Renal pelvis (tissue), 4 donors: Measurements from ENCODE around the gene MLLT11. TPM values are rescaled to one million over a fixed set of nuclear protein-coding genes. Genes with fewer than 3 reads are reported as not detected.
A peak's percentile ranks its signal among the peaks of the same experiment; 100 is the strongest.
"Not testable (repeated sequence)": the region's sequence is repeated elsewhere in the genome, so short reads cannot be mapped to it uniquely, and the experiment has no call there.

ENCODE experiments used
- DNase-seq: peaks from one replicate; pipeline ENCODE4 v3.0.0-alpha.2; 2013
- polyA plus RNA-seq, 3 donors: library from polyadenylated mRNA; unstranded; fragments of 120-200 nt; gene quantifications; one replicate each; pipeline ENCODE4 v1.2.1, GENCODE V29; 2013; ENCODE audit not compliant: insufficient read length in 3 of 3

MLLT11 gene
- polyA plus RNA-seq, 3 donors: 23.9 to 24.4 (median 23.9) TPM

- no peak for DNase-seq
Observed at GRCh38 chr1:151050051-151050688, 10.0 kb upstream of the MLLT11 start.

- no peak for DNase-seq
Observed at GRCh38 chr1:151051356-151052009, 8.7 kb upstream of the MLLT11 start.

GRCh38 chr1:151054971-151055547 lies 5.1 kb upstream of the MLLT11 start:
- DNase-seq: no peak

DNA sequence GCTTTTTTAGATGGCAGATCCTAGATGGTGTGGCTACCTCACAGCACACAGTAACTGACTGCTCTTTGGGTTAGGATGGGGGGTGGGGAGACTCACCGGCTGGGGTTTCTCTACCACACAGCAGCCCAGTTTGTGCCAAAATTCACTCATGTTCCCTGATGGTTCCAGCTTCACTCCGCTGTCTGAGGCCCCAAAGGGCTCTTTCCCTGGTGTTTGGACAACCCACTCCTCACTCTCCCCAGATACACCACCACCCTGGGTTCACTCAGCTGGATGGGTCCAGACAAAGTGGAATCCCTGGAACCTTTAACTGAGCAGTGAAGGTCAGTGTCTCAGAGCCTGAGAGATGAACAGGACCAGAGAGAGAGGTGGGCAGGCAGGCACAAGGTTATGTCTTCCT lies 4.6 kb upstream of the MLLT11 start:
- DNase-seq: no peak

DNA sequence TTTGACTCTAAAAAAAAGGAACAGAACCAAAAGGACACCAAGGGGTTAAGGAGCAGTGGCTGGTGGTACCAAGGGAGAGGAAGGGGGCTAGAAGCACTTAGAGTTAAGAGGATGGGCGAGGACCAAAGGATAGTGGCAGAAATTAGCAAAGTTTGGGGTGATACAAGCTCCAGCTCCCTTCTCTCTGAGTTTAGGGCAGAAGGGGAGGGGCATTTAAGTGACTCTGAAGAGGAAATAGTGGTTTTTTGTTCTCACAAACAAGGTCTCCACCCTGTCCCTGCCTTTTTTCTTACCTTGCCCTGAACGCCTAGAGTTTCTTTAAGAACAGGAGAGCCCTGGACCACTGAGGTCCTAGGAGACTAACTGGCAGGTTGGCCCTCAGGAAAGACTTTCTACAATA lies 4.0 kb upstream of the MLLT11 start:
- DNase-seq: no peak

DNA sequence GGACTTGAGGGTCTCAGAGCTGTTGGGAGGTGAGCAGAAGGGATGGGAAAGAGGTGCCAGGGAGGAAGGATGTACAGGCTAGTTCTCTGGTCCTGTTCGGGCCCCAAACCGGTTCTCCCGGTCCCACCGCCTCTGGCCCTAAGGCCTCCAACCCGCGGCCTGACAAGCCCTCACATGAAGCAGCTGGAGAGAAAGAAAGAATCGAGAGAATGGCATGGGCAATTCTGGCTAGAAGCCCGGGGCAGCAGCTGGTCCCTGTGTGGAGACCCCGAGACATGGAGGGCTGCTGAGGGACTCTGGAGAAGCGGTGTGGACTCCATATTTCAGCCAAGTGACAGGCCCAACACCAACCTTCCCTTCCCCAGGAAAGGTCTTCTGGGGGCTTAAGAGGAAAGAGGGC lies 1.5 kb upstream of the MLLT11 start:
- DNase-seq: peak; percentile 66

DNA sequence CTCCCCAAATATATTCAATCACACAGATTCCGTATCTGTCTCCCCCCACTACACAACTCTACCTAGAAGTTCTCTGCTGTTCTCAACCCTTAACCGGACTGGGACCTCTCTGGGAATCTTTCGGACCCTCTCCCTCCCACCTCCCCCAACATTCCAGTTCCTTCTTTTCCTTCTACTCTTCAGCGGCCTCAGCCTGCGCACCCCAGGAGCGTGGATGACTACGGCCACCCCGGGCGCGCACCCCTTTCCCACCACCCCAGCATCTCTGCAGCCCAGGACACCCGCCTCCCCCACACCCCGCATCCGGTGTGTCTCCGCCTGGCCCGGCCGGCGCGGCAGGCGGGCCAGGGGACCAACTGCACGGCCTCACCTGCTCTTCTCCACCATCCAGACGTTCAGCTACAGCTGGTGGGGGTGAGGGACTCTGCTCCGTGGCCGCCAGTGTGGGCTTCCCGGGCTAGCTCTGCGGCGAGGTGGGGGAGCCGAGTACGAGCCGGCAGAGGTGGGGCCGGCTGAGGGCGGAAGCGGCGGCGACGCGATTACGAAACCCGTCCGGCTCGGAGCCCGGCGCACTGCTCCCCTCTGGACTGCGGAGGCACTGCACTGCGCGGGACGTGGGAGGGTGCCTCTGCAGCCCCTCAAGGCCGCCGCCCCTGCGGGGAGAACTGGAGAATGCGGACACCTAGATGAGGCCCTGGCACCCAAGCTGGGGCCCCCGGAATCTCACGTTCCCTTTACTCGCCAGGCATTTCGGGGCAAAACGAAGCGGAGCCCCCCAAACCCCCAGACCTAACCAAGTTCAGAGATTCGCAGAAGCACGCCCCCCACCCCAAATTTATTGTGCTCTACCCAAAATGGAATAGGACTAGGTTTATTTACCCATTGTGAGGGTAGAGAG lies 839 bp upstream of the MLLT11 start, which contains the start of gene CDC42SE1:
Gene CDC42SE1 (minus strand): TSS at position 514 of the 898 bp plus-strand sequence. CDS start 3,892 bp downstream, outside the sequence.
- peak; percentile 89 for DNase-seq

- DNase-seq: no peak
Observed at GRCh38 chr1:151060657-151061421, 642 bp downstream of the MLLT11 start.

- no peak for DNase-seq
Observed at GRCh38 chr1:151061704-151062103, 1.5 kb downstream of the MLLT11 start.

DNA sequence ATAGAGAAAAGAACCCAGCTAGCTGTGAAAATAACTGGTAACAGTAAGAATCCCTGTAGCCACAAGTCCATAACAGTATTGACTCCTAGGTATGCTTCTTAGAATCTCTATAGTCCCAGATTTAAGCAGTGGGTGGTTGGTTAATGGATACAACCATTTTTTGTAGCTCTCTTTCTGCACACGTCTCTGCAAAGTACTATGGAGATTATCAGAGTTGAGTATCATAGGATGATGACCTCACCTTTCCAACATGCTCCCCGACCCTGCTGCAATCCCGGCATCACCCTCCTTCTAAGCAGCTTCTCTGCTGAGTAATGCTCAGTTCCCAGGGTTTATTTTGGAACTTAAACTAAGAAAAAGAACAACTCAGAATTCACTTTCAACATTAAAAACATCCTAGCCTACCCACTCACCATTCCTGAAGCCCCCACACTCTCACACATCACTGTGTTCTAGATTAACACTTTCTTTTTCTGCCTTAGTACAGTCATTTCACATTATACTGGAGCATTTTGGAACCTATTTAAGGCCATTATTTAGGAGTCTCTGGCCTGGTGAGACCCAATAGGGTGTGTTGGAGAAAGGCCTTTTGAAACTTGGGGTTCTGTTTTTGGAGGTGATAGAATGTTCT lies 2.7 kb downstream of the MLLT11 start:
- DNase-seq: no peak

DNA sequence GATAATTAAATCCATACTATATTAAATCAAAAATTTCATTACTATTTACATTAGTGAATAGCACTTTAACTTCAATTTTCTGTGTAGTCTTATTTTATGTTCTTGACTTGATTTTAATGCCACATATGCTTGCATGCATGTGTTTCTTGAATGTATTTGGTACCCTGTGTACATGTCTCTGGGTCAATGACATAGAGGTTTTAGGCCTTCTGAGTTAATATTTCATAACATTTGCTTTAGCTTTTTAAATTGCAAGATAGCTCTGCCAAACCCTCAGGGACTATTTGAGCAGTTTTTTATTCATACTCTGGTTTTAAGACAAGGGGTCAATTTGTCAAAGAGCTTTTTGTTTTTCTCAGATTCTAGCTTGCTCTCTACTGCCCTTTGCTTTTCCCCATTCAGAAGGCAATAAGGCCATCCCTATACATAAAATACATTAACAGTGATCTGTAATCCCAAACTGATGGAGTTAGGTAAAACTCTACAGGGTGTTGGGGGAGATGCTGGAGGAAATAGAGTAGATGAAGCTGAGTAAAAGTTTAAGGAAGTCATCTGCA lies 5.0 kb downstream of the MLLT11 start:
- no peak for DNase-seq

GRCh38 chr1:151067185-151067584 lies 7.0 kb downstream of the MLLT11 start:
- no peak for DNase-seq

DNA sequence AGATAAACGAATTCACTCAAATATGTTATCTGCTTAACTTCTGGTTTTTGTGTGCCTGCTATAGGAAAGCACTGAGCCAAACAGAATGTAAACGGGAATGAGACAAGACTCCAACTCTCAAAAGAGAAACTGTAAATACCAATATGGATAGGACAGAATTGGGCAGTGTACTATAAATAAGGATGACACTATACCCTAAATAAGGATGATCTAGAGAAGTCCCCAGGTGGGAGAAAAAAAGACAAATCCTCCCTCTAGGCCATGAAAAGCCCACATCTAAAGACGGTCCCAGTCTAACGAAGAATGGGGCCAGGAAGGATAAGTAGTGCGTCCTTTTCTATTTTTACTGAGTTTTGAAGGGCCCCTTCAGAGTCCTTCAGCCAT lies 8.9 kb downstream of the MLLT11 start:
- no peak for DNase-seq

GRCh38 chr1:151070474-151071276 lies 10.5 kb downstream of the MLLT11 start, which contains the start of gene GABPB2:
Gene GABPB2, plus strand, starts transcription at chr1:151070761. Its CDS starts 17,429 bp downstream, at chr1:151088190.
- DNase-seq: peak; percentile 92

DNA sequence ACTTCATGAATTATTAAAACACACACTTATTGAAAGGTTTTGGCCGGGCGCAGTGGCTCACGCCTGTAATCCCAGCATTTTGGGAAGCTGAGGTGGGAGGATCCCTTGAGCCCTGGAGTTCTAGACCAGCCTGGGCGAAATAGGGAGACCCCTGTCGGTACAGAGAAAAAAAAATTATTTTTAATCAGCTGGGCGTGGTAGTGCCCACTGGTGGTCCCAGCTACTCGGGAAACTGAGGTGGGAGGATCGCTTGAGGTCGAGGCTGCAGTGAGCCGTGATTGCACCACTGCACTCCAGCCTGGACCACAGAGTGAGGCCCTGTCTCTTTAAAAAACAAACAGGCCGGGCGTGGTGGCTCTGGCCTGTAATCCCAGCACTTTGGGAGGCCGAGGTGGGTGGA lies 12.0 kb downstream of the MLLT11 start:
- no peak for DNase-seq

- no peak for DNase-seq
Observed at GRCh38 chr1:151085953-151086559, 25.9 kb downstream of the MLLT11 start.

DNA sequence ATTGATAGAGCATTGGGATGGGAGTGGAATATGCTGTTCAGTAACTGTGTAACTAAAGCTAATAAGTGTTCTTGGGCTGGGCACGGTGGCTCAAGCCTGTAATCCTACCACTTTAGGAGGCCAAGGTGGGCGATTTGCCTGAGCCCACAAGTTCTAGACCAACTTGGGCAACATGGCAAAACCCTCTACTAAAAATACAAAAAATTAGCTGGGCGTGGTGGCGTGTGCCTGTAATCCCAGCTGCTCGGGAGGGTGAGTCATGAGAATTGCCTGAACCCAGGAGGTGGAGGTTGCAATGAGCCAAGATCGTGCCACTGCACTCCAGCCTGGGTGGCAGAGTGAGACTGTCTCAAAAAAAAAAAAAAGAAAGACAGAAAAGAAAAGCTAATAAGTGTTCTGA lies 37.2 kb downstream of the MLLT11 start:
- not testable (repeated sequence) for DNase-seq

DNA sequence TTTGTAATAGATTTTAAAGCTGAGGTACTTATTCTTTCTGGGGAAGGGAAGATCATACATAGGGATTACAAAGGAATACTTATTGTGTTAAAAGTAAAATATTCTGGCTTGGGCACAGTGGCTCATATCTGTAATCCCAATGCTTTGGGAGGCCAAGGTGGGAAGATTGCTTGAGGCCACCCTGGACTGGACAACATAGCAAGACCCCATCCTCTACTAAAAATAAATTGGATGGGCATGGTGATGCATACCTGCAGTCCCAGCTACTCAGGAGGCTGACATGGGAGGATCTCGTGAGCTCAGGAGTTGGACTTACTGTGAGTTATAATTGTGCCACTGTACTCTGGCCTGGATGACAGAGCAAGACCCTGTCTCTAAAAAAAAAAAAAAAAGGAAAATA lies 37.9 kb downstream of the MLLT11 start:
- DNase-seq: no peak

- DNase-seq: no peak
Observed at GRCh38 chr1:151104630-151105029, 44.4 kb downstream of the MLLT11 start.
